GM10266 (cell line): Measurements from ENCODE around the gene USP22.

Experiments
- DNase-seq: peaks from one replicate; pipeline ENCODE4 v3.0.0; 2012; ENCODE audit errors: extremely low spot score
- CTCF ChIP-seq: IDR thresholded peaks from 2 replicates; pipeline ENCODE4 v1.5.1; 2012; ENCODE audit warnings: mild to moderate bottlenecking, low read depth; ENCODE audit not compliant: control insufficient read depth, insufficient read depth; ENCODE audit errors: missing control alignments

Gene USP22

GRCh38 chr17:21010705-21011596 is 31.9 kb downstream of the USP22 start:
- no peak for DNase-seq
- no peak for TF ChIP-seq CTCF

GRCh38 chr17:21008992-21009671 is 33.7 kb downstream of the USP22 start:
- no peak for TF ChIP-seq CTCF
- no peak for DNase-seq

- no peak for TF ChIP-seq CTCF
- DNase-seq, result no peak
Measured at GRCh38 chr17:21008160-21008915, 34.5 kb downstream of the USP22 start.

GRCh38 chr17:21007646-21008045 is 35.2 kb downstream of the USP22 start:
- no peak for TF ChIP-seq CTCF
- no peak for DNase-seq

GRCh38 chr17:21005803-21006202 is 37.0 kb downstream of the USP22 start:
- no peak for DNase-seq
- no peak for TF ChIP-seq CTCF

GRCh38 chr17:21005367-21005766 is 37.4 kb downstream of the USP22 start:
- no peak for TF ChIP-seq CTCF
- no peak for DNase-seq
